ENCODE measurements around the gene CCDC134.
"Not testable (repeated sequence)": the region's sequence is repeated elsewhere in the genome, so short reads cannot be mapped to it uniquely, and the experiment has no call there.

CCDC134 gene

GRCh38 chr22:41834005-41834944 lies 33.8 kb downstream of the CCDC134 start:
- TF ChIP-seq CTCF (conservative IDR thresholded peaks at IDR 0.05; ENCODE audit: low read length): no peak
- peak overlapping the region; percentile 80 for H3K4me3 ChIP-seq (ENCODE audit: low read length)
- no peak for DNase-seq (ENCODE audit: low read depth)

- not testable (repeated sequence) for H3K4me3 ChIP-seq (ENCODE audit: low read length); DNase-seq (ENCODE audit: low read depth)
These were observed 35.0 kb downstream of the CCDC134 start for GRCh38 chr22:41835462-41835861.

- no peak for DNase-seq (ENCODE audit: low read depth)
- no peak overlapping the region for H3K4me3 ChIP-seq (ENCODE audit: low read length)
- TF ChIP-seq CTCF (conservative IDR thresholded peaks at IDR 0.05; ENCODE audit: low read length): no peak
These were observed 36.1 kb downstream of the CCDC134 start for GRCh38 chr22:41836551-41836950.

GRCh38 chr22:41838842-41839618 lies 38.6 kb downstream of the CCDC134 start:
- H3K4me3 ChIP-seq (ENCODE audit: low read length): no peak overlapping the region
- no peak for TF ChIP-seq CTCF (conservative IDR thresholded peaks at IDR 0.05; ENCODE audit: low read length)
- no peak for DNase-seq (ENCODE audit: low read depth)

GRCh38 chr22:41840216-41840615 lies 39.7 kb downstream of the CCDC134 start:
- no peak overlapping the region for H3K4me3 ChIP-seq (ENCODE audit: low read length)
- DNase-seq (ENCODE audit: low read depth): no peak
- TF ChIP-seq CTCF (conservative IDR thresholded peaks at IDR 0.05; ENCODE audit: low read length): no peak

- no peak overlapping the region for H3K4me3 ChIP-seq (ENCODE audit: low read length)
- TF ChIP-seq CTCF (conservative IDR thresholded peaks at IDR 0.05; ENCODE audit: low read length): no peak
- DNase-seq (ENCODE audit: low read depth): no peak
These were observed 40.7 kb downstream of the CCDC134 start for GRCh38 chr22:41841085-41841712.

All from AG10803 (cell line).